NT2/D1 (cell line): ENCODE measurements around the gene NTNG1.

Experiments
- SUZ12 ChIP-seq: IDR thresholded peaks from 2 replicates; pipeline ENCODE4 v1.6.1; 2011; ENCODE audit not compliant: insufficient read length, insufficient read depth; ENCODE audit errors: extremely low read depth
- YY1 ChIP-seq: IDR thresholded peaks from 2 replicates; pipeline ENCODE4 v1.6.1; 2011; ENCODE audit not compliant: insufficient read length, insufficient read depth
- ZNF274 ChIP-seq: IDR thresholded peaks from 2 replicates; pipeline ENCODE4 v1.6.1; 2011; ENCODE audit warnings: mild to moderate bottlenecking, low read depth, low read length

DNA sequence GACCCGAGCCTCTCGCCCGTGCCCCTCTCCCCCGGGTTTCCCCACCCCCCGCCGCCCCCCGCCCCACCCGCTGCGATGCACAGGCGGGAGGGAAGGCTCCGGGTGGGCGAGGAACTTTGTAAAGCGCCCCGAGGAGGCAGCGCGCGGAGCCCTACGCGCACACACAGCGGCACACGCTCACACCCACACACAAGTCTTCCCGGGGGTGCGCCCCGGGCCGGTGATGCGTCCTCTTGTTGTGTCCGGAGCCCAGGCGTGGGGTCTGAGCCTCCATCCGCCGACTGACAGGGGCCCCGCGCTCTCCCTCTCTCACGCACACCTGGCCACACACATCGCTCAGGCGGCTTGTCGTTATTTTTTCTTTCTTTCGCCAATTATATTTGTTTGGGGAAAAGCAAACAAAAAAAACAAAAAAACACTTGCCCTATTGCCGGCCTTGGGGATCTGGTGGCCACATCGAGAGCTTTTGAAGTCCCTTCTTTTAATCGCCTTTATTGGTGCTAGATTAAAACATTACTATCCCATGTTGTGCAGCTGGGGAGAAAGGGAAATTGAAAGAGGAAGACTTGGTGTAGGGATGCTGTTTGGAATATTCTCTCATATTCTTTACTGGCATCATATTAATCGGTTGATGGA, 770 bp downstream of the NTNG1 start:
- TF ChIP-seq YY1 (no peak), ZNF274 (no peak), SUZ12 (no peak)
